Right lobe of liver (tissue), 4 donors: ENCODE data around the gene TRMT10A.

Experiments
- POLR2A ChIP-seq: fragments of 450-650 bp; IDR thresholded peaks from one replicate; pipeline ENCODE4 v1.6.1; 2017; ENCODE audit warnings: antibody characterized with exemption, mild to moderate bottlenecking
- TF ChIP-seq, protein P1 (sequence below), 4 donors: fragments of 200-600 bp in 3 of 4; fragments of 450-650 bp in 1 of 4; IDR thresholded peaks; one replicate each; pipeline versions ENCODE4 v1.5.1 to v1.8.0; 2016 to 2022; ENCODE audit warnings: antibody characterized with exemption in 4 of 4, mild to moderate bottlenecking in 2 of 4
- donor health status: DM: no; HTN: no; CAD: no.
- donor health status: DM: no; HTN: no; CAD: no.
- donor health status: DM: no; HTN: yes; CAD: no.

DNA sequence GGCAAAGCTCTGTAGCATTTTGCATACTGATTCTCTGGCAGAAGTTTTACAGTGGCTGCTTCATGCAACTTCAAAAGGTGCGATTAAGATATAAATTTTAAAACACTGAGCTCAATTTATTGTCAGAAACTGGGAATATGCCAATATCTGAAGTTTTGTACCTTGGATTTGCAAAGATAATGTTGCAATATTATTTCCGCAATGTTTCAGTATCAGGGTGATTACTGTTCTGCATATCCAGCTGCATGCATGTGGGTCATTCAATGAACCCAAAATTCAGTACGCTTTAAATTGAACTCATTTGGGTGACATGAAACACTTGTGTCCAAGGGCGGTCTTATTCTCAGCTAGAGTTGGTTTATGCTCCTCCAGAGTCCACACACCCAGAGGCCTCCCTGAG is 26.2 kb downstream of the TRMT10A start:
- TF ChIP-seq, protein P1, sequence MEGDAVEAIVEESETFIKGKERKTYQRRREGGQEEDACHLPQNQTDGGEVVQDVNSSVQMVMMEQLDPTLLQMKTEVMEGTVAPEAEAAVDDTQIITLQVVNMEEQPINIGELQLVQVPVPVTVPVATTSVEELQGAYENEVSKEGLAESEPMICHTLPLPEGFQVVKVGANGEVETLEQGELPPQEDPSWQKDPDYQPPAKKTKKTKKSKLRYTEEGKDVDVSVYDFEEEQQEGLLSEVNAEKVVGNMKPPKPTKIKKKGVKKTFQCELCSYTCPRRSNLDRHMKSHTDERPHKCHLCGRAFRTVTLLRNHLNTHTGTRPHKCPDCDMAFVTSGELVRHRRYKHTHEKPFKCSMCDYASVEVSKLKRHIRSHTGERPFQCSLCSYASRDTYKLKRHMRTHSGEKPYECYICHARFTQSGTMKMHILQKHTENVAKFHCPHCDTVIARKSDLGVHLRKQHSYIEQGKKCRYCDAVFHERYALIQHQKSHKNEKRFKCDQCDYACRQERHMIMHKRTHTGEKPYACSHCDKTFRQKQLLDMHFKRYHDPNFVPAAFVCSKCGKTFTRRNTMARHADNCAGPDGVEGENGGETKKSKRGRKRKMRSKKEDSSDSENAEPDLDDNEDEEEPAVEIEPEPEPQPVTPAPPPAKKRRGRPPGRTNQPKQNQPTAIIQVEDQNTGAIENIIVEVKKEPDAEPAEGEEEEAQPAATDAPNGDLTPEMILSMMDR (IDR thresholded peaks at IDR 0.05): no peak
- no peak for TF ChIP-seq POLR2A
